ENCODE results near the gene REL.

The REL gene

DNA sequence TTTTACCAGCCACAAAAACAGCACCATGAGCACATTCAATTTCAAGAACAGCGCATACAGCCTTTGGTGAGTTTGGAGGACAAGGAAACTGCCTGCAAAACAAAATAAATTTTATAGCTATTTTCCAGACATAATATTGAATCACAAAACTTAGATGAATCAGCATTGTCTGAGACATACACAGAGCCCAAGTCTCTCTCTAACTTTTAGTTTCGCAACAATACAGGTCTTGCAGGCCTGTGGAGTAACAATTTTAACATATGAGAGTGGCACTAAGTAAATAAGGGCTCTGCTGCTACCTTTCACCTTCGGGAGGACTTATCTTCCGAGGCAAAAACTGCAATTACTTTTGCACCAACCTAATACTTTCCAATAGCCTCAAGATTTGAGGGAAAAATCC, 80.1 kb downstream of the REL start:
- CTCF ChIA-PET, result no interaction called here
- TF ChIP-seq ARNT (IDR thresholded peaks at IDR 0.05), result no peak
- TF ChIP-seq HDGF (IDR thresholded peaks at IDR 0.05; ENCODE audit: borderline replicate concordance), result no peak
- no peak for TF ChIP-seq BHLHE40 (IDR thresholded peaks at IDR 0.05; ENCODE audit: borderline replicate concordance)
- no peak for TF ChIP-seq TARDBP (IDR thresholded peaks at IDR 0.05)
- no peak for TF ChIP-seq SP1 (IDR thresholded peaks at IDR 0.05)
- TF ChIP-seq NFRKB (IDR thresholded peaks at IDR 0.05), result no peak
- no peak for TF ChIP-seq CTBP1 (IDR thresholded peaks at IDR 0.05; ENCODE audit: borderline replicate concordance)
- TF ChIP-seq FOXM1 (IDR thresholded peaks at IDR 0.05; ENCODE audit: borderline replicate concordance), result no peak
- no peak for TF ChIP-seq L3MBTL2 (conservative IDR thresholded peaks at IDR 0.05)
- TF ChIP-seq FOXA1 (IDR thresholded peaks at IDR 0.05), result no peak
- TF ChIP-seq LEF1 (IDR thresholded peaks at IDR 0.05; ENCODE audit: borderline replicate concordance), result no peak
- TF ChIP-seq FOXK2 (IDR thresholded peaks at IDR 0.05), result no peak
- POLR2A ChIA-PET, result no interaction called here
- DNase-seq (ENCODE audit: extremely low spot score), result no peak

DNA sequence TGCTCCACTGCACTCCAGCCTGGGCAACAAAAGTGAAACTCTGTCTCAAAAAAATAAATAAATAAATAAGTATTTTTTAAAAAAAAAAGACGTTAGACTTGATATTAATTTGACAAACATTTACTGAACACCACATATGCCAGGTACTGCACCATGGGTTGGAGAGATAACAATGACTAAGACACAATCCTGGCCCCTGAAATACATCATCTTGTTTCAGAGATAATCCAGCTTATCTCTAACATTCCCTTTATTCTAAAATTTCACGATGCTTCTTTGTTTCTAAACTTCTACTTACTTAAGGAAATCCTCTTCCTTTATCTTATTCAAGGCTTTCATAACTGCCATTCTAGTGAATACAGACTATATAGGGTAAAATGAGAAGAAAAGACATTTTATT, 81.2 kb downstream of the REL start:
- ChIA-PET POLR2A (no interaction called here), CTCF (no interaction called here)
- no peak for DNase-seq (ENCODE audit: extremely low spot score)
- TF ChIP-seq BHLHE40 (IDR thresholded peaks at IDR 0.05; ENCODE audit: borderline replicate concordance), result no peak
- no peak for TF ChIP-seq LEF1 (IDR thresholded peaks at IDR 0.05; ENCODE audit: borderline replicate concordance)
- no peak for TF ChIP-seq ELF4 (IDR thresholded peaks at IDR 0.05)

DNA sequence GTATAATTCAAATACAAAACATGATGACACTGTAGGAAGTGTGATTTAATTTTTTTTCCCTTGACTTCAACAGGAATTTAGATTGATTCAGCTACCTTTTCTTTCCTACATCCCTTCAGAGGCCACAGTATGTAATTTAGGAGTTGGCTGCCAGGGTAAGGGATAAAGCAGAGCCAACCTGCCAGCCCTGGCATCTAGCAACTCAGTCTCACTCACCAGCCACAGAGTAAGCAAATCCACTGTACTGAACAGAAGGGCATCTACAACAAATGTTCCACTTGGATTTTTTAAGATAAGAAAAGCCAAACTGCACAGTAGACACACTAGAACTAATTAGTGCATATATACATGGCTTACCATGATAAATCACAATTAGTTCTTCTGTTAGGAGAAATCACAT, 81.8 kb downstream of the REL start:
- no peak for DNase-seq (ENCODE audit: extremely low spot score)
- TF ChIP-seq BHLHE40 (IDR thresholded peaks at IDR 0.05; ENCODE audit: borderline replicate concordance), result no peak
- no peak for TF ChIP-seq ELF4 (IDR thresholded peaks at IDR 0.05)
- no peak for TF ChIP-seq TARDBP (IDR thresholded peaks at IDR 0.05)
- no peak for TF ChIP-seq FOXM1 (IDR thresholded peaks at IDR 0.05; ENCODE audit: borderline replicate concordance)
- TF ChIP-seq ARNT (IDR thresholded peaks at IDR 0.05), result no peak
- no peak for TF ChIP-seq ZNF384 (IDR thresholded peaks at IDR 0.05)
- TF ChIP-seq SUZ12 (IDR thresholded peaks at IDR 0.05), result no peak
- no peak for TF ChIP-seq L3MBTL2 (conservative IDR thresholded peaks at IDR 0.05)
- TF ChIP-seq CTBP1 (IDR thresholded peaks at IDR 0.05; ENCODE audit: borderline replicate concordance), result no peak
- TF ChIP-seq NFRKB (IDR thresholded peaks at IDR 0.05), result no peak
- TF ChIP-seq SP1 (IDR thresholded peaks at IDR 0.05), result no peak
- ChIA-PET CTCF (no interaction called here), POLR2A (no interaction called here)

DNA sequence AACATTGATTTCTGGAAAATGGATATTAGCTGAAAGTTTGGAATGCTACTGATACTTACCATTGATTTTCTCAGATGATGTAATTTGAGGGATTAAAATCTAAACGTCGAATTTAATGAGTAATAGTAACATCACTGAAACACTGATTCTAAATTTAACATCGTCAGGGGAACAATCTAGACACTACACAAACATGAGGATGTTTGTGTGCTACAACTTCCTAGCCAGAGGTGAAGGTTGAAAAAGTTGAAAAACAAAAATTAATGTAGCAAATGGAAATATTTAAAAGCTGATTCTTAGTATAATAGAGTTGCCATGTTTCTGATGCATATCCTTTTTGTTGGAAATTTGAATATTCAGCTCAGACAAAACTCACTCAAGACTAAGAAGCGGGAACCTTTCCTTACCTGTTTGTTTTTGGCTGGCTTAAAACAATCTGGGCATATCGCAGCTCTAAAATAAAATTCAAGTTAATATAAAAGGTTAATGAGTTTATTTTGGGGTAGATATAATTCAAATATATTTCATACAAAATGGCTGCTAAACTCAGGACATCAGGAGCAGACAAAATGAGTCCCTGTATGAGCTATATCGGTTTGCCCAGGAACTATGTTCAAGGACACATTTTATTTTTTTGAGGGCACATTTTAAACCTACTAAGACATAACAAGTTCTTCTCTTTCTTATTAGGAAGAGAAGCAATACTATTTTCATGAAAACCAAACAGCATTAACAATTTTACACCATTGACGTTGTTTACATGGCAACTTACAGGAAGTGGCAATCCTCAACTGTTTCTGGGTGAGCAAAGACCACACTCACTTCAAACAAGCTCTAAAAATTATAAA, 83.5 kb downstream of the REL start:
- DNase-seq (ENCODE audit: extremely low spot score), result no peak
- CTCF ChIA-PET, result interaction anchor here (0.6 kb wide), 1 partner anchor 257 kb away, joined by 3 read pairs; no protein-coding TSS in a partner anchor
- TF ChIP-seq FOXK2 (IDR thresholded peaks at IDR 0.05) (no peak), CTBP1 (IDR thresholded peaks at IDR 0.05; ENCODE audit: borderline replicate concordance) (no peak), FOXM1 (IDR thresholded peaks at IDR 0.05; ENCODE audit: borderline replicate concordance) (no peak), TARDBP (IDR thresholded peaks at IDR 0.05) (no peak), HDGF (IDR thresholded peaks at IDR 0.05; ENCODE audit: borderline replicate concordance) (no peak), LEF1 (IDR thresholded peaks at IDR 0.05; ENCODE audit: borderline replicate concordance) (no peak), ZNF384 (IDR thresholded peaks at IDR 0.05) (no peak), ELF4 (IDR thresholded peaks at IDR 0.05) (no peak), BHLHE40 (IDR thresholded peaks at IDR 0.05; ENCODE audit: borderline replicate concordance) (no peak), NFRKB (IDR thresholded peaks at IDR 0.05) (no peak)
- POLR2A ChIA-PET, result no interaction called here

DNA sequence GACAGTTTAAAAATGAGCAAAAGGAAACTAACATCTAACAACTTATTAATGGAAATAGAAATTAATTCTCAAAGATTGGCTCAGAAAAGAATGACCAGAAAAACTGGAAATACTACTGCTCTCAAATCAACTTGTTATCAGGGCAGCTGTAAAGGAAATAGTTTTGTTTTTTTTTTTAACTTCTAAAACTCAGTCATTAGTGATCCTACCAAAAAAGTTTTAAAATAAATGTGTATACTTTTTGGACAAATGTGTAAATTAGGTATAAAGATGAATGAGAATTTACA, 84.1 kb downstream of the REL start:
- DNase-seq (ENCODE audit: extremely low spot score), result no peak
- no peak for TF ChIP-seq CTBP1 (IDR thresholded peaks at IDR 0.05; ENCODE audit: borderline replicate concordance)
- TF ChIP-seq, protein P1, sequence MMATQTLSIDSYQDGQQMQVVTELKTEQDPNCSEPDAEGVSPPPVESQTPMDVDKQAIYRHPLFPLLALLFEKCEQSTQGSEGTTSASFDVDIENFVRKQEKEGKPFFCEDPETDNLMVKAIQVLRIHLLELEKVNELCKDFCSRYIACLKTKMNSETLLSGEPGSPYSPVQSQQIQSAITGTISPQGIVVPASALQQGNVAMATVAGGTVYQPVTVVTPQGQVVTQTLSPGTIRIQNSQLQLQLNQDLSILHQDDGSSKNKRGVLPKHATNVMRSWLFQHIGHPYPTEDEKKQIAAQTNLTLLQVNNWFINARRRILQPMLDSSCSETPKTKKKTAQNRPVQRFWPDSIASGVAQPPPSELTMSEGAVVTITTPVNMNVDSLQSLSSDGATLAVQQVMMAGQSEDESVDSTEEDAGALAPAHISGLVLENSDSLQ (IDR thresholded peaks at IDR 0.05), result no peak
- POLR2A ChIA-PET, result no interaction called here
- CTCF ChIA-PET, result no interaction called here

DNA sequence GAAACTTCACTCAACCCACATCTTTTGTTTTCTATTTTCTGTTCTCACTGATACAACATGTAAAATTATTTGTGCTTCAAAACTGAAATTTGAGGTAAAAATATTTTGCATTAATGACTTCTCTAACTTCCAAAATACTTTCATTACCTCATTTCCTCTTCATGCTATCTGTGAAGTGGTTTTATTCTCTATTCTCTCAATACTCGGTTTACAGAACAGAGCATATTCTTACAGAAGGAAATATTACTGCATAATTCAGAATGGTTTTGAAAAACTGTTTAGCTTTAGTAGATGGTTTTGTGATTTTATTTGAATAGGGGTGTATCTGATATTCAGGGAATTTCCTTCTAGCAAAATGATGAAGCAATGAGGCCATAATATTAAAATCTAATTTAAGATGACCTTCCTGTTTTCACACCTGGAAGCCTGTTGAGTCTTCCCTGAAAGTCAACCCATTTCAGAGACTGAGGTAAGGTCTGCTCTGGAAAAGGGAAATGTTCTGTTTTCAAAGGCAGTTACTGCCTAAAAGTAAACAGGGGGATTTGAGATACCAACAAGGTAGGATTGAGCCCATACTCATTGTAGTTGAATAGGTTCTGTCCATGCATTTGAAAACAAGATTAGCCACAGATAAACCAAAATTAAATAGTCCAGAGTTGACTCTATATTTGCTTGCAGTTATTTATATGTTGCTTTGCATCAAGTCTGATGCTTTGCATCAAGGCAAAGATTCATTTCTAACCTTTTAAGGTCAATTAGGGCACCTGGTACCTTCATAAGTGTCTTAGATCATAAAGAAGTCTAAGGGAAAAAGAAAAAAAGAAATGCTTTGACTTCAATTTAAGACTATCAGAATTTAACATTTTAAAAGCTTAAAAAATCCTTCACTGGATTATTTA, 85.4 kb downstream of the REL start:
- TF ChIP-seq FOXM1 (IDR thresholded peaks at IDR 0.05; ENCODE audit: borderline replicate concordance) (no peak), BHLHE40 (IDR thresholded peaks at IDR 0.05; ENCODE audit: borderline replicate concordance) (no peak)
- CTCF ChIA-PET, result no interaction called here
- no peak for DNase-seq (ENCODE audit: extremely low spot score)
- POLR2A ChIA-PET, result no interaction called here

DNA sequence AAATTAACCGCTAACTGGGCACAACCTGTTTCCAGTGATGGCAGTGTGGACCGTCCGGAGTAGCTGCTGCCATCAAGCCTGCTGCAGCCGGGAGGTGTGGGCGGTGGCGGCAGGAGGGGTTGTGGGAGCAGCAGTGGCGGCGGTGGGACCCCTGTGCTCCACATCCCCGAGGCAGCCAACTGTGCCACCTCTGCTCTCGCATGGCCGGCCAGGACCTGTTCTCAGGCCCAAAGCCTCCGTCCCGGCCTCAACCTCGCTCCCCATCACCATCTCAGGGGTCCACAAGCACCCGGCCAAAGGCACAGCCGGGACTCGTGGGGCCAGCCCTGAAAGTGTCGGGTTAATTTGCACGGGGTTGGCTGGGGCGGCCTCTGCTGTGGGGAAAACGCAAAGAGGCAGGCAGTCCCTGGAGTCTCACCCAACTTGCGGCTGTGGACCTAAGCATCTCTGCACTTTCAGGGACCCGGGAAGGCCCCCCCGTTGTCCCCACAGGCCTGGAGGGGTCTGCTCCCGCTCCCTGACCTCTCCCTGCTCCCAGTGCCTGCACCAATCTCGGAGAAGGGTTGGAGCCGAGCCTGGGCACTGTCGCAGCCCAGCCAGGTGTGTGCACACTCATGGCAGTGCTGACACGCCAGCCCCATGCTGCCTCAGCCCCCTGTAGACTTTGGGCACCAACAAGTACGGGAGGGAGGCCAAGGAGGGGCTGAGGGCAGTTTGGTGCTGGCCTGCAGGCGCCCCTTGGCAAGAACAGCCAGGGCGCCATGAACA, 91.7 kb downstream of the REL start:
- DNase-seq (ENCODE audit: extremely low spot score), result no peak
- TF ChIP-seq SUZ12 (IDR thresholded peaks at IDR 0.05), result no peak
- no peak for TF ChIP-seq HDGF (IDR thresholded peaks at IDR 0.05; ENCODE audit: borderline replicate concordance)
- no peak for TF ChIP-seq BHLHE40 (IDR thresholded peaks at IDR 0.05; ENCODE audit: borderline replicate concordance)
- no peak for TF ChIP-seq SP1 (IDR thresholded peaks at IDR 0.05)
- no peak for TF ChIP-seq NFRKB (IDR thresholded peaks at IDR 0.05)
- no peak for TF ChIP-seq TARDBP (IDR thresholded peaks at IDR 0.05)
- no peak for TF ChIP-seq LEF1 (IDR thresholded peaks at IDR 0.05; ENCODE audit: borderline replicate concordance)
- CTCF ChIA-PET, result interaction anchor here (0.6 to 1.0 kb wide), 2 partner anchors 9 to 26 kb away, joined by 3 read pairs; no protein-coding TSS in a partner anchor
- POLR2A ChIA-PET, result no interaction called here
